NB4 (cell line): ENCODE data around the gene BTBD8.
"Not testable (repeated sequence)": the region's sequence is repeated elsewhere in the genome, so short reads cannot be mapped to it uniquely, and the experiment has no call there.

Experiments used
- DNase-seq: peaks from one replicate; pipeline ENCODE4 v3.0.0; 2010; ENCODE audit warnings: low read depth
- H3K4me3 ChIP-seq: one replicate; pipeline ENCODE4 v1.5.1; 2011; ENCODE audit warnings: mild to moderate bottlenecking, low read depth, low read length, moderate library complexity
- CTCF ChIP-seq: IDR thresholded peaks from one replicate; pipeline ENCODE4 v1.5.1; 2012; ENCODE audit warnings: low read depth, low read length
- MYC ChIP-seq: IDR thresholded peaks from 2 replicates; pipeline ENCODE4 v1.6.1; 2011; ENCODE audit warnings: low read depth, low read length
- POLR2A ChIP-seq: IDR thresholded peaks from 2 replicates; pipeline ENCODE4 v1.6.1; 2011; ENCODE audit warnings: mild to moderate bottlenecking; ENCODE audit not compliant: insufficient read length; ENCODE audit errors: extremely low read depth
- TF ChIP-seq, protein P1 (sequence below): IDR thresholded peaks from 2 replicates; pipeline ENCODE4 v1.6.1; 2011; ENCODE audit warnings: low read depth, low read length

The BTBD8 gene

DNA sequence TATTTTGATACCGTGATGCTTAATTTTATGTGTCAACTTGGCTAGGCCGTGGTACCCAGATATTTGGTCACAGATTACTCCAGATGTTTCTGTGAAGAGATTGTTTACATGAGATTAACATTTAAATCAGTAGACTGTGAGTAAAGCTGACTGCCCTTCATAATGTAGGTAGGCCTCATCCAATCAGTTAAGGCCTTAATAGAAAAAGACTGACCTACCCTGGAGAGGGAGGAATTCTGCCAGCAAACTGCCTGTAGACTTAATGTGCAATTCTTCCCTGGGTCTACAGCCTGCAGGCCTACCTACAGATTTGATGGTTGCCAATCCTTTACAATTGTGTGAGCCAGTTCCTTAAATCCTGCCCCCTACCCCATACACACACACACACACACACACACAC lies 9.3 kb upstream of the BTBD8 start:
- H3K4me3 ChIP-seq: no peak overlapping the region
- TF ChIP-seq POLR2A: no peak
- TF ChIP-seq MYC: no peak
- TF ChIP-seq, protein P1, sequence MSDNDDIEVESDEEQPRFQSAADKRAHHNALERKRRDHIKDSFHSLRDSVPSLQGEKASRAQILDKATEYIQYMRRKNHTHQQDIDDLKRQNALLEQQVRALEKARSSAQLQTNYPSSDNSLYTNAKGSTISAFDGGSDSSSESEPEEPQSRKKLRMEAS: no peak
- TF ChIP-seq CTCF: no peak
- DNase-seq: no peak

DNA sequence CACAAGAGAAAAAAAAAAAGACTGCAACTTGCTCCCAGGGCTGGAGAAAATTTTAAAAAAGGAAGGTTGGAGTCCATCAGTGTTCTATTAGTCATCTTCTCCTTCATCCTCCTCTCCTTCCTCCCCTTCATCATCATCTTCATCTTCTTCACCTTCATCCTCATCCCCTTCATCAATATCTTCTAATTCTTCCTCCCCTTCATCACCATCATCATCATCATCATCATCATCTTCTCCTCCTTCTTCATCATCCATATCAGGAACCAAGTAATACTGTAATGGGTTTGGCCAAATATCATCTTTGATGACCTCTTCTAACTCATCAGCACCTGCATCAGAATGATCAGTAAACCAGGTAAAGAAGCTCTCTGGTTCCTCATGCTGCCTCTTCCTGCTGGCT lies 5.7 kb upstream of the BTBD8 start:
- DNase-seq, H3K4me3 ChIP-seq: not testable (repeated sequence)

DNA sequence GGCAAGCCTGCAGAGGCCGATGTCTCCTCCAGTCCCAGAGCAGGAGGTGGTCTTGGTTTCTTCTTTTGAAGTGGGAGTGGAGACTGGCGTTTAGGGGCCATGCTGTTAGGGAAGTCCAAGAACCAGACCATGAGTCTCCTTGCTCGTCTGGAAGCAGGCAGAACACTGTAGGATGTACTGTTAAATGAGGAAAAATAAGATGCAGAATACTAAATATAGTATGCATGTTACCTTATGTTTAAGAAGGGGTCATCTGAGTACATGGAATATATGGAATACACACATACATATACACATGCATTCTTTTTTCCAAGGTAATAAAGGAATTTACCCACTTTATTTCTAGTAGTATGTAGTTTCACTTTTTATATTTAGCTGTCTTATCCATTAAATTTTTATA lies 4.8 kb upstream of the BTBD8 start, which contains the start of gene SETSIP:
Gene SETSIP (minus strand): TSS at position 101 of the 400 bp plus-strand sequence. CDS start 0 bp downstream, at position 101.
- H3K4me3 ChIP-seq: no peak within 1 kb of the TSS
- no peak for DNase-seq
- no peak for TF ChIP-seq CTCF
- TF ChIP-seq MYC: no peak

DNA sequence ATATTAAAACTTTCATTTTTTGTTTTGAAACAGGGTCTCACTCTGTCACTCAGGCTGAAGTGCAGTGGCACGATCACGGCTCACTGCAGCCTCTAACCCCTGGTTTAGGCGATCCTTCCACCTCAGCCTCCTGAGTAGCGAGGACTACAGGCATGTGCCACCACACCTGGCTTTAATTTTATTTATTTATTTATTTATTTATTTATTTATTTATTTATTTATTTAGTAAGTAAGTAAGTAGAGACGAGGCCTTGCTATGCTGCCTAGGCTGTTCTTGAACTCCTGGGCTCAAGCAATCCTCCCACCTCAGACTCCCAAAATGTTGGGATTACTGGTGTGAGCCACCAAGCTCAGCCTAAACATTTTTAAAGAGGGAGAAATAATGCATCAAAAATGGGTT lies 3.8 kb upstream of the BTBD8 start:
- no peak overlapping the region for H3K4me3 ChIP-seq
- no peak for TF ChIP-seq MYC
- TF ChIP-seq, protein P1: no peak
- DNase-seq: no peak

- H3K4me3 ChIP-seq, DNase-seq: not testable (repeated sequence)
Measured at GRCh38 chr1:92078077-92078476, 2.1 kb upstream of the BTBD8 start.

- no peak for DNase-seq
- H3K4me3 ChIP-seq: peak overlapping the region; percentile 76
- no peak for TF ChIP-seq POLR2A
- TF ChIP-seq CTCF: no peak
- TF ChIP-seq MYC: no peak
- TF ChIP-seq, protein P1: no peak
Measured at GRCh38 chr1:92079441-92079840, 704 bp upstream of the BTBD8 start.

- TF ChIP-seq, protein P1: no peak
- TF ChIP-seq MYC (no peak), POLR2A (no peak)
- DNase-seq: peak; percentile 6
- peak overlapping the region; percentile 76 for H3K4me3 ChIP-seq
Measured at GRCh38 chr1:92081031-92081430, 886 bp downstream of the BTBD8 start.

- TF ChIP-seq MYC (no peak), CTCF (no peak), POLR2A (no peak)
- TF ChIP-seq, protein P1: no peak
- H3K4me3 ChIP-seq: no peak overlapping the region
- no peak for DNase-seq
Measured at GRCh38 chr1:92084651-92085050, 4.5 kb downstream of the BTBD8 start.
